Endometrium (tissue), 2 donors: ENCODE measurements around the gene NTN1.
"Not testable (repeated sequence)": the region's sequence is repeated elsewhere in the genome, so short reads cannot be mapped to it uniquely, and the experiment has no call there.

Experiments
- FAIRE-seq: peaks from 2 replicates; lab custom pipeline; 2012; peaks lifted over from hg19 to GRCh38; lab: Jason Lieb, UNC
- donor health status: control.
- donor health status: control.

Gene NTN1

GRCh38 chr17:9087921-9088320, 66.6 kb downstream of the NTN1 start:
- FAIRE-seq: no peak

- no peak for FAIRE-seq
Observed at GRCh38 chr17:9090641-9091096, 69.4 kb downstream of the NTN1 start.

GRCh38 chr17:9094193-9094592, 72.9 kb downstream of the NTN1 start:
- FAIRE-seq: no peak

GRCh38 chr17:9095390-9095789, 74.1 kb downstream of the NTN1 start:
- FAIRE-seq: no peak

- FAIRE-seq: no peak
Observed at GRCh38 chr17:9098242-9098825, 77.0 kb downstream of the NTN1 start.

- FAIRE-seq: no peak
Observed at GRCh38 chr17:9101356-9101755, 80.0 kb downstream of the NTN1 start.

GRCh38 chr17:9103193-9103592, 81.9 kb downstream of the NTN1 start:
- FAIRE-seq: not testable (repeated sequence)

- FAIRE-seq: no peak
Observed at GRCh38 chr17:9104370-9105041, 83.2 kb downstream of the NTN1 start.

GRCh38 chr17:9105068-9105868, 84.0 kb downstream of the NTN1 start:
- no peak for FAIRE-seq

GRCh38 chr17:9106278-9106677, 85.0 kb downstream of the NTN1 start:
- not testable (repeated sequence) for FAIRE-seq

- no peak for FAIRE-seq
Observed at GRCh38 chr17:9107527-9107926, 86.2 kb downstream of the NTN1 start.

- FAIRE-seq: no peak
Observed at GRCh38 chr17:9108146-9108545, 86.8 kb downstream of the NTN1 start.

- no peak for FAIRE-seq
Observed at GRCh38 chr17:9109933-9110332, 88.6 kb downstream of the NTN1 start.

GRCh38 chr17:9110501-9110900, 89.2 kb downstream of the NTN1 start:
- FAIRE-seq: no peak

- no peak for FAIRE-seq
Observed at GRCh38 chr17:9115214-9116191, 94.2 kb downstream of the NTN1 start.

GRCh38 chr17:9116311-9116835, 95.1 kb downstream of the NTN1 start:
- FAIRE-seq: no peak

- FAIRE-seq: no peak
Observed at GRCh38 chr17:9116861-9117568, 95.7 kb downstream of the NTN1 start.

- no peak for FAIRE-seq
Observed at GRCh38 chr17:9120471-9120870, 99.2 kb downstream of the NTN1 start.

- FAIRE-seq: no peak
Observed at GRCh38 chr17:9121186-9121820, 100.0 kb downstream of the NTN1 start.
